GM21529 (cell line): Measurements from ENCODE around the gene ASB15.
A peak's percentile ranks its signal among the peaks of the same experiment; 100 is the strongest.
"Not testable (repeated sequence)": the region's sequence is repeated elsewhere in the genome, so short reads cannot be mapped to it uniquely, and the experiment has no call there.

Experiments used
- ATAC-seq: cut with Tn5 transposase; IDR thresholded peaks from one replicate; pipeline ENCODE4 v1.9.1; 2021; ENCODE audit not compliant: unreplicated experiment

ASB15 gene

DNA sequence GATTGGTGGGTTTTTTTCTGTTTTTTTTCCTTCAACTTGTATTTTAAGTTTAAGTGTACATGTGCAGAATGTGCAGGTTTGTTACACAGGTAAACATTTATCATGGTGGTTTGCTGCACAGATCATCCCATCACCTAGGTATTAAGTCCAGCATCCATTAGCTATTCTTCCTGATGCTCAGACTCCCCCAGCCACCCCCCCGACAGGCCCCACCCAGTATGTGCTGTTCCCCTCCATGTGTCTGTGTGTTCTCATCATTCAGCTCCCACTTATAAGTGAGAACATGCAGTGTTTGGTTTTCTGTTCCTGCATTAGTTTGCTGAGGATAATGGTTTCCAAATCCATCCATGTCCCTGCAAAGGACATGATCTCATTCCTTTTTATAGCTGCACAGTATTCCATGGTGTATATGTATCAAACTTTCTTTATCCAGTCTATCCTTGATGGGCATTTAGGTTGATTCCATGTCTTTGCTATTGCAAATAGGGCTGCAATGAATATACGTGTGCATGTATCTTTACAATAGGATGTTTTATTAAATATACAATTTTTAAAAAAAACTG, 32.5 kb downstream of the ASB15 start:
- not testable (repeated sequence) for ATAC-seq

DNA sequence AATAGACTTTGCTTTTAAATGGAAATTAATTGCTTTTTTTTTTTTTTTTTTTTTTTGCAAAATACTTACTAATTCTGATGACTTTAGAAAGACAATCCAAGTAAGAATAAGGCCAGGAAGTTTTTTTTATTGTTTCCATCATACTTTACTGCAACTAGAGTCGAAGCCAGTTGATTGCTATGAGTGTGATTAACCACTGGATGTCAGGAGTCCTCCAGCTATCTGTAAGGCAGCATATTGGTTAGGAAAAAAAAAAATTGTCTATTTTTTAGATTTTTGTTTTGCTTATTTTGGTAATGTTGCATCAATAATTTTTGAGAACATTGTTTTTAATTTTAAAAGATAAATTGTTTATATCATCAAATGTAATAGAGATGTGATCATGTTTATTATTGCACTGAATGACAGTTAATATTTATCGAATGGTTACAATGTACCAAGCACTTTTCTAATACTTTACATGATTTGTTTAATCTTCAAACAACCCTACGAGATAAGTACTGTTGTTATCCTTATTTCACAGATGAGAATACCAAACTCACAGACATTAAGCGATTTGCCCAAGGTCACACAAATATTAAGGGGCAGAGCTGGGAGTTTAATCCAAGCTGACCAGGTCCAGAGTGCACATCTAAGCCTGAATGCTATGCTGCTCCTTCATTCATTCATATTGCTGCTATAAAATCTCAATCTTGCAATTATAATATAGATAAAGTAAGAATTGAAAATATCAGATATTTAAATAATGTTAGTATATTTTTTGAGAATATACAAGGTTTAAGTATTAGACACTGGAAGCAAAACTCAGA, 34.1 kb downstream of the ASB15 start:
- ATAC-seq, result peak; percentile 58

- ATAC-seq, result no peak
Measured at GRCh38 chr7:123637203-123637602, 35.6 kb downstream of the ASB15 start.

DNA sequence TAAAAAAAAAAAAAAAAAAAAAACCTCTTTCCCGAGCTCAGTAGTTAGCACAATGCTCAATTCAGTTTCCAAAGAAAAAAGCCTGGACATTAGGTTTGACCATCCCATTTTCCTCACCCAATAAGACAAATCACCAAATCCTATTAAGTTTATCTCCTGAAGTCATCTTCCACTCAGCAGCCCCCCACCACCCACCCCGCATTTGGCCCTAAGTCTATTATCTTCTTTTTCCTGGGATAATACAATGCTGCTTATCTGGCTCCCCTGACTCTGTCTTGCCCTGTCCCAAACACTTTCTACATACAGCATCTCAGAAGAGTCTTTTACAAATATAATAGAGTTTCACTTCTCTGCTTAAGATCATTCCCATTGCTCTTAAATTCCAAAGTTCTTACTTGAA, 36.3 kb downstream of the ASB15 start:
- ATAC-seq, result no peak

- no peak for ATAC-seq
Measured at GRCh38 chr7:123639631-123640030, 38.0 kb downstream of the ASB15 start.

DNA sequence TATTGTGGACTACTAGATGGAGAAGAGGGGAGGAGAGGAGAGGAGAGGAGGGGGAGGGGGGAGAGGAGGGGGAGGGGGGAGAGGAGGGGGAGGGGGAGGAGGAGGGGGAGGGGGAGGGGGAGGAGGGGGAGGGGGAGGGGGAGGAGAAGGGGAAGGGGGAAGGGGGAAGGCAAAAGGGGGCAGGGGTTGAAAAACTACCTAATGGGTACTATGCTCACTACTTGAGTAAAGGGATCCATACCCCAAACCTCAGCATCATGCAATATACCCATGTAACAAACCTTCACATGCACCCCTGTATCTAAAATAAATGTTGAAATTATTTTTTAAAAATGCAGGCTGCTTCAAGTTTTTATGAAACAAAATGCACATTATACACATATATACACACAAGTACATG, 39.0 kb downstream of the ASB15 start:
- no peak for ATAC-seq

DNA sequence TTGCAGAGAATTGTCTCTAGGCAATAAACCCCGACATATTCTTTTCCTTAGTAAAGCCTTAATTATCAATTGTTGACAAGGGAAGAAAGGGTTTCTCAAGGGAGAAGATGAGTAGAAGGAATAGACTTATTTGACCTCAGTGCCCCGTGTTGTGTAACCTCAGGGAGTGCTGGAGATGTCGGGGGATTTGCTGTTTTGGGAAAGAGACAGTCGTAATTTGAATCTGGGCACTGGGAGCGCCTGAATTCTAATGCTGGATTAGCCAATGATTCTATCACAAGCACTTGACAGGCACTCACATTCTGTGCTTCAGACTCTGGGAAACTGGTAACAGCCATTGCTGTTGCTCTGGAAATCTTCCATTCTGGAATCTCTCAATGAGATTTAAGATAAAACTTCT, 40.3 kb downstream of the ASB15 start:
- no peak for ATAC-seq

DNA sequence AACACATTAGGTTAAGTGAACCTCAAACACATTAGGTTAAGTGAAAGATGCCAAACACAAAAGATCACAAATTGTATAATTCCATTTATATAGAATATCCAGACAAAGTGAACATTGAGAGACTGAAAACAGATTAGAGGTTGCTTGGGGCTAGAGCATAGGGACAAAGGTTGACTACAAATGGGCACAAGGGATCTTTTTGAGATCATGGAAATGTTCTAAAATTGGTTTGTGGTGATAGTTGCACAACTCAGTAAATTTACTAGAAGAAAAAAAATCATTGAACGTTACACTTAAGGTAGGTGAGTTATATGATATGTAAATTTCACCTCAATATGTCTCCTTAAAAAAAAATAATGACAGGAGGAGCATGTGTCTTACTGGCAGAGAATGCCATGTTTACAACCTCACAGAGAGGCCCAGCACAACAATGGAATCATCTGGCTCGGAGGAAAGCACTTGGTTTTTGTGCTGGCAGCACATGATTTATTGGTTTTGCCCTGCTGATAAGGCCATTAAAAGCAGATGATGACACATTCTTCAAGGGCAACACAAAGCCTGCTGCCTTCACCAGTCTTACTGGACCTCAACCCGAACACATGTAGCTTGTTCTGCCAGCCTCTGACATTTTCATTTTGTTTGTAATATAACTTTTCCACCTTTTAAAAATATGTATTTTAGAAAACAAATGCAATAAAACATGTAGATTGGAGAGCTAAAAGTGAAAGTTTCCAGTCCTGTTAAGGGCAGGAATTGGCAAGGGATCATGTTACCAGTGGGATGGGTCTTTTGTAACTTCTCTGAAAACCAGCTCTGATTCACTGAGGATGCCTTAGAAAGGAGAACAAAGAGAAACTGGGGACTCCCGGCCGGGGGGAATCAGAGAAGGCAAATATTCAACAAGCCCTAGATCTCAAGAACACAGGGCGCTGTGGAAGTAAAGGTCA, 42.1 kb downstream of the ASB15 start:
- ATAC-seq, result no peak

DNA sequence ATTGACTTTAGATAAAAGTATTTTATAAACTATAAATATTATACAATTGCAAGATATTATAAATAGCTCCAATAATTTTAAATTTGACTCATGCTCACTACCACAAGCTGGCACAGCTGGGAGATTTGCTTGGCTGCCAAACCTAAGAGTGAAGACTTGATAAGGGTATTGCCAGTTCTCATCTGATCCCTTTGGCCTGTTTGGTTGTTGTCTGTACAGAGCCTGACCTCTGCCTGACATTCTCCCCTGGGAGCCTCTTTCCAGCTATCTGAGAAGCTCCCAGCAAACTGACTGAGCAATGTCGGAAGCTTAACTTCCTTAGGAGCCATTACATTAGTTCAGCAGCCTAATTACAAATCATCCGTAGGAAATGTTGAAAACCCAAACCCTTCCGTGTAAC, 43.9 kb downstream of the ASB15 start:
- no peak for ATAC-seq

GRCh38 chr7:123647106-123647730, 45.6 kb downstream of the ASB15 start:
- ATAC-seq, result no peak

GRCh38 chr7:123649964-123650363, 48.3 kb downstream of the ASB15 start:
- no peak for ATAC-seq

GRCh38 chr7:123650595-123650994, 49.0 kb downstream of the ASB15 start:
- ATAC-seq, result no peak

DNA sequence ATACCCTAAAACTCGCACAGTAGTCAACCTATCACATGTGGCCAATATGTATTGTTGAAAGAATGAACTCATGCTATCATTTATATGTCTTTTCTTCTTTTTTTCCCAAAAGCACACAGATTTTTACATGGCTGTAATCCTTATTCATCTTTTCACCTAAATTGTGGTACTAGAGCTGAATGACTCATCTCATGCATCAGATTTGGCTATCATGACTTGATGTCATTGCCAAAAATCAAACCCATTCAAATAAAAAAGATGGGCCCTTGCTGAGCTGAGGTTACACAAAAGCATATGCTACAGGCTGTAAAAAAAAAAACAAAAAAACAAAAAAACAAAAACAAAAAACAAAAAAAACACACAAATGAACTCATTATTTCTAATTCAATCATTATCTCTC, 50.8 kb downstream of the ASB15 start:
- no peak for ATAC-seq

- no peak for ATAC-seq
Measured at GRCh38 chr7:123653162-123653561, 51.5 kb downstream of the ASB15 start.

DNA sequence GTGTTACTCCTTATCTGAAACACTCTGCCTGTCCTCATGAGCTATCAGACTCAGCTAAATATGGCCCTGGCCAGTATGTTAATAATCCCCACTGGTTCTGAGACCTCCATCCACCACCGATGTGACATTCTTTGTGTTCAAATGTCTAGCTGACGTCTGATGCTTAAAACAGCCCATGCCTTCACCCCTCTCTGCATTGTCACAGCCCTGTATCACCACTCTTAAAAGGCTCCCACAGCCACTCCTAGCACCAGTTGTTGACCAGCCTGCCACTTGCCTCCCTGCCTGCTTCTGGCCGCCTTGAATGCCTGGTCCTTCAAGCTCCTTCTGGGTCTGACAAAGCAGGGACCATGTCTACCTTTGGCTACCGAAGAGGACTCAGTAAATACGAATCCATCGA, 54.0 kb downstream of the ASB15 start, which contains the start of gene LMOD2:
LMOD2 (plus strand) TSS at position 253 of the 400 bp plus-strand sequence; CDS start at position 351, 98 bp downstream.
- ATAC-seq, result no peak

DNA sequence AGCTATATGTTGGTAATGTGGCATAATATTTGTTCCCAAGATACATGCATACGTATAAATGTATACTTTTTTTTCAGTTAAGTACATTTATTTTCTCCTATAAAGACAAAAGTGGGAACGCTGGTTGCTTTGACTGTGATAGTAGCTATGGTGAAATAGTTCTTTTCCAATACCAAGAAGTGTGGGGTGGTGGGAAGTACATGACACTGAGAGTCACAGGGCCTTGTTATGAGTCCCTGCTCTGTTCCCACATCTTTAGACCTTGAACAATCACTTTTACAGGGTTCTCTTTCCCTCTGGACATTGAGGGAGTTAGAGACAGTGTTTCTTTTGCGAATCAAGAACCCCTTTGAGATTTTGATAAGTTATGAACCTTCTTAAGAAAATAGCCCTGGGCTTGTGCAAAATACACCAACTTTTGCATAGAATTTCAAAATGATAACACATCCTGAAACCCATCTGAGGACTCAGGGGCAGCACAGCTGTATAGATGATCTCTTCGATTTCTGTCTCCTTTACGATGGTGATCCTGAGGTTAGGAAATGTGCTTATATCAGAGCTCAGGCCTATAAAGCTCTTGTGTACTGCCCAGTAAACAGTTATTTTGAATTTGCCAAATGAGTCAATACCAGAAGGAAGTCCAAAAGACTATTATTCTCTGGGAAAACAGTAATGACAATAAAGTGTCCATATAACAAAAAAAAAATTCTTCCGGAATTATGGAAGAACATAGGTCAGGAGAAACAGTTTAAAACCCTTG, 55.1 kb downstream of the ASB15 start:
- no peak for ATAC-seq

DNA sequence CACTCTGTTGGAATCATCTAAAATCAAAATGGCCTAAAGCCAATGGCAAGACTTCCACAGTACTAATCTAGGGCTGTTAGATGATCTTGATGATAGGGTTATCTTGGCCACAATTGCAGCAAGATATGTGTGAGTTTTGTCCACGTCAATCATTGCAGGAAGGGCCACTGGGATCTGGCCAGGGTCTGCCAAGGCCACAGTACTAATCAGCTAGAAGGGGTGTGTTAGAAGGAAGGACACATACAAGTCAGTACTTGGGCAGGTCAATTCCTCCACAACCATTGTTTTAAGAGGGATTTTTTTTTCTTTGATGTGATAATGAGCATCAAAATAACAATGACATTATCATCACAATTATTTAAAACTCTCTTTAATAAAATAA, 55.7 kb downstream of the ASB15 start:
- ATAC-seq, result no peak

GRCh38 chr7:123658023-123658422, 56.4 kb downstream of the ASB15 start:
- ATAC-seq, result no peak

DNA sequence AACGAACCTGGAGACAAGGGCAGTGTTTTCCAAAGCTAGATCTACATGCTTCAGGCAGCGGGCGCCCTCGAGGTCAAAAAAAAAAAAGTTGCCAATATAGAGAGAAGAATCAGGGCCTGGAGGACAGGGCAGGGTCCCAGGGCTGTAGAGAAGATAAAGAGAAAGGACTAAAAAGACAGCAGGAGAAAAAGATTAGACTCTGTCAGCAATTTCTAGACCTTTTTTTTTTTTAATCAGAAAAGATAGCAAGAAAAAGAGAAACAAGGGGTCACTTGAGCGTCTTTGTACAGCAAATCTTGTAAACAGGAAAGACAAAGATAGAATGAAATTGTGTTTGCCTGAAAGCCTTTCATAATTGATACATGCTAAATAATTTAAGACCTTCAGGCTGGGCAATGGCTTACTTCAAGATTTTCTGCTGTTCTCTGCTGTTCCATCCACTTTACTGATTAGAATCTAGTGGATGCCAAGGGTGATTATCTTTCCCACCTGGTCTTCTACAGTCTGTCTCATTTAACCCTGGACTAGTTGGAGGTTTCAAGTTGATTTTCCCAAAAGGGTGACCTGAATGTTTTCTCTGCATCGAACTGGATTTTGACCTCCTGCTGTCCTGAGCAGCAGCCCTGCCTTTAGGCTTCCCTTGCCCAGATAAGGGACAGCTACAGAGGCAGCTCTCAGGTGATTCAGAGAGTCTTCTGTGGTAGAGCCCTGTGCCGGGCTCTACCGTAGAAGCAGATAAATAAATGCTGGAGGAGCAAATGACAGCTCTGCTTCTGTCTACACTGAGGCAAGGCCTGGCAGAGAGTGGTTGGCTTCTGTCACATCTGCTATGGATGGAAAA, 59.1 kb downstream of the ASB15 start:
- no peak for ATAC-seq

DNA sequence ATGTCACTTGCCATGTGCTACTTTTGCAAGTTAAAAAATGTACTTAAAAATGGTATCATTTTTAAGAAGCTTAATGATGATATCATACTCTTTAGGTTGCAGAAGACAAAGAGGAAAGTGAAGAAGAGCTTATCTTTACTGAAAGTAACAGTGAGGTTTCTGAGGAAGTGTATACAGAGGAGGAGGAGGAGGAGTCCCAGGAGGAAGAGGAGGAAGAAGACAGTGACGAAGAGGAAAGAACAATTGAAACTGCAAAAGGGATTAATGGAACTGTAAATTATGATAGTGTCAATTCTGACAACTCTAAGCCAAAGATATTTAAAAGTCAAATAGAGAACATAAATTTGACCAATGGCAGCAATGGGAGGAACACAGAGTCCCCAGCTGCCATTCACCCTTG, 60.1 kb downstream of the ASB15 start:
- ATAC-seq, result no peak
